CD4-positive, alpha-beta T cell (primary cell): ENCODE data around the gene TRAIP. TPM values are rescaled to one million over a fixed set of nuclear protein-coding genes. Genes with fewer than 3 reads are reported as not detected.

Source experiments
- ATAC-seq: fragments of 200-7000 bp; cut with Tn5 transposase; one replicate; pipeline ENCODE4 v1.10.0; 2022; ENCODE audit warnings: mild to moderate bottlenecking; ENCODE audit not compliant: poor library complexity
- CTCF ChIA-PET: fragments of 350-600 bp; sonication (Branson Sonifier 250); formaldehyde crosslinking; loops from one replicate; lab custom pipeline; 2021; ENCODE audit warnings: antibody characterized with exemption, inconsistent platforms; lab: Charles Lee
- POLR2A ChIA-PET: fragments of 350-600 bp; sonication (Branson Sonifier 250); formaldehyde crosslinking; loops from one replicate; lab custom pipeline; 2021; ENCODE audit warnings: antibody characterized with exemption, inconsistent platforms; lab: Charles Lee
- DNase-seq, 14 experiments: peaks; one replicate each; pipeline ENCODE4 v3.0.0-alpha.2; 2013 to 2020; ENCODE audit warnings: mixed read lengths in 2 of 14
- H3K27ac ChIP-seq, 2 donors: one replicate each; pipeline versions ENCODE4 v1.5.1 to v1.7.0; 2013; ENCODE audit warnings: low read length in 2 of 2, low read depth in 1 of 2, mild to moderate bottlenecking in 1 of 2
- H3K27me3 ChIP-seq, 2 experiments: 1 replicate in 1 of 2; 2 replicates in 1 of 2; pipeline versions ENCODE4 v1.6.1 to v1.7.0; 2013; ENCODE audit warnings: low read length in 2 of 2, control low read depth in 1 of 2, mild to moderate bottlenecking in 1 of 2, moderate library complexity in 1 of 2; ENCODE audit not compliant: insufficient read depth in 2 of 2, control insufficient read depth in 1 of 2
- H3K36me3 ChIP-seq: one replicate; pipeline ENCODE4 v1.6.1; 2013; ENCODE audit warnings: low read length, control low read depth; ENCODE audit not compliant: insufficient read depth
- H3K4me1 ChIP-seq: one replicate; pipeline ENCODE4 v1.6.1; 2013; ENCODE audit warnings: low read length, control low read depth; ENCODE audit not compliant: insufficient read depth
- H3K4me3 ChIP-seq: one replicate; pipeline ENCODE4 v1.5.1; 2013; ENCODE audit warnings: mild to moderate bottlenecking, low read length, moderate library complexity
- H3K9me3 ChIP-seq, 2 experiments: 1 replicate in 1 of 2; 2 replicates in 1 of 2; pipeline versions ENCODE4 v1.6.1 to v1.7.0; 2013; ENCODE audit warnings: low read length in 2 of 2, mild to moderate bottlenecking in 2 of 2, control low read depth in 1 of 2, moderate library complexity in 1 of 2; ENCODE audit not compliant: control insufficient read depth in 1 of 2, insufficient read depth in 1 of 2
- H3K27ac Mint-ChIP-seq: one replicate; pipeline ENCODE4 v1.8.0; 2020; ENCODE audit warnings: mixed read lengths
- H3K27me3 Mint-ChIP-seq: one replicate; pipeline ENCODE4 v1.8.0; 2021; ENCODE audit warnings: mixed read lengths
- H3K36me3 Mint-ChIP-seq: one replicate; pipeline ENCODE4 v1.8.0; 2021; ENCODE audit warnings: low read depth, mixed read lengths
- H3K4me1 Mint-ChIP-seq: one replicate; pipeline ENCODE4 v1.8.0; 2021; ENCODE audit warnings: low read depth, mixed read lengths
- H3K4me3 Mint-ChIP-seq: one replicate; pipeline ENCODE4 v1.8.0; 2020; ENCODE audit warnings: mild to moderate bottlenecking, mixed read lengths
- H3K9me3 Mint-ChIP-seq: one replicate; pipeline ENCODE4 v1.8.0; 2020; ENCODE audit warnings: mixed read lengths
- intact Hi-C, 2 experiments: fragments of 100-400 bp; cut with DNase I in 1 of 2; cut with micrococcal nuclease in 1 of 2; formaldehyde crosslinking; loops; one replicate each; pipeline versions ENCODE4 v1.15.1 to v1.9.0; 2023 to 2025; cut with DNase I, micrococcal nuclease
- total RNA-seq, 174 experiments: library from RNA in 2 of 174; stranded (reverse) in 2 of 174; gene quantifications; one replicate each; pipeline ENCODE4 v1.2.3 and lab custom pipeline; 2021 to 2026
- TF ChIP-seq, protein P1 (sequence below): fragments of 200-600 bp; IDR thresholded peaks from one replicate; pipeline ENCODE4 v1.8.0; 2022; ENCODE audit warnings: antibody characterized with exemption, mild to moderate bottlenecking

The TRAIP gene
- total RNA-seq, 2 experiments from 2014 or later: 2.4 TPM

DNA sequence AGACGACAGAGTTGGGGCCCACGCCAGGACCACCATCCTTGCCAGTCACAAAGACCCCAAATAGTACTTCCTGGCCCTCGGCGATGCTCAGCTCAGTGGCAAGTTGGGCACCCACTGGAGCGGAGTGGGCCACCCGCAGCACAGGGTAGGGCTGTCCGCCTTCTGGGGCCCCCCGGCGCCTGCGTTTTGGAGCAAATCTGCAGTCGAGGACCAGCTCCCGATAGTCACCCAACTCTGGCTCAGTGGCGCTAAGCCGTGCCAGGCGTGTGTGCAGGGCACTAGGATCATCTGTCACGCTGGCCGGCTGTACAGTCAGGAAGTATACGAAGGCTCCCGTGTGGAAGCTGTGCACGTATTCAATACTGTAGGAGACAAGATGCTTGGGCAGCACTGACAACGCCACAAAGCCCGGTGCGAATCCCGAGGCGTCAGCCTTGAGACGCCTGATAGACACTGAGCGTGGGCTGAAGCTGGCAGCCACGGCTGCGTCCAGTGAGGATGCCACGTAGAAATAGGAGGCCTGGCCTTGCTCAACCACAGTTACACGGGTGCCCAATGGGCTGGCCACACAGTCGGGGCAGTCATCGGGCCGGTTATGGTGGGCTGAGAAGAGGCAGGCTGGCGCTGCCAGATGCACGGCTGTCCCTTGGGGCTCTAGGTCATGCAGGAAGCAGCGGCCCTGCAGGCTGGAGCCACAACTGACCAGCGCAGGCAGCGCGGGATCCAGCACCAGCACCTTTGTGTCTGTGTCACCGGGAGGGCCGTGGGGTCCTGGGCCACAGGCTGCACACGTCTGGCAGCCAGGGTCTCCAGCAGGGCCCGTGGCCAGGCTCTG lies 46.4 kb upstream of the TRAIP start:
- H3K27ac ChIP-seq: no peak overlapping the region
- CTCF ChIA-PET: interaction anchor here (0.6 kb wide), 1 partner anchor 43 kb away, joined by 3 read pairs; no protein-coding TSS in a partner anchor
- no peaks in the 10 kb centered on the region for H3K27me3 ChIP-seq
- no peak overlapping the region for H3K4me3 Mint-ChIP-seq
- no peaks in the 10 kb centered on the region for H3K27me3 Mint-ChIP-seq
- no peaks in the 10 kb centered on the region for H3K9me3 Mint-ChIP-seq
- no peaks in the 10 kb centered on the region for H3K9me3 ChIP-seq
- H3K4me1 Mint-ChIP-seq: peaks cover 33% of the 10 kb centered on the region
- peaks cover 39% of the 10 kb centered on the region for H3K4me1 ChIP-seq
- TF ChIP-seq, protein P1, sequence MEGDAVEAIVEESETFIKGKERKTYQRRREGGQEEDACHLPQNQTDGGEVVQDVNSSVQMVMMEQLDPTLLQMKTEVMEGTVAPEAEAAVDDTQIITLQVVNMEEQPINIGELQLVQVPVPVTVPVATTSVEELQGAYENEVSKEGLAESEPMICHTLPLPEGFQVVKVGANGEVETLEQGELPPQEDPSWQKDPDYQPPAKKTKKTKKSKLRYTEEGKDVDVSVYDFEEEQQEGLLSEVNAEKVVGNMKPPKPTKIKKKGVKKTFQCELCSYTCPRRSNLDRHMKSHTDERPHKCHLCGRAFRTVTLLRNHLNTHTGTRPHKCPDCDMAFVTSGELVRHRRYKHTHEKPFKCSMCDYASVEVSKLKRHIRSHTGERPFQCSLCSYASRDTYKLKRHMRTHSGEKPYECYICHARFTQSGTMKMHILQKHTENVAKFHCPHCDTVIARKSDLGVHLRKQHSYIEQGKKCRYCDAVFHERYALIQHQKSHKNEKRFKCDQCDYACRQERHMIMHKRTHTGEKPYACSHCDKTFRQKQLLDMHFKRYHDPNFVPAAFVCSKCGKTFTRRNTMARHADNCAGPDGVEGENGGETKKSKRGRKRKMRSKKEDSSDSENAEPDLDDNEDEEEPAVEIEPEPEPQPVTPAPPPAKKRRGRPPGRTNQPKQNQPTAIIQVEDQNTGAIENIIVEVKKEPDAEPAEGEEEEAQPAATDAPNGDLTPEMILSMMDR: no peak
- H3K27ac Mint-ChIP-seq: no peak overlapping the region
- POLR2A ChIA-PET: interaction anchor here (1.0 kb wide), 1 partner anchor 99 kb away, joined by 3 read pairs; the partner anchor contains the start of gene INKA1
- intact Hi-C loops: loop anchor here in 1 of 2 experiments (5.0 kb wide), 2 partner anchors 40 to 115 kb away; partner anchors contain the start of genes IP6K1 and RBM6
- no peak for DNase-seq
- H3K36me3 Mint-ChIP-seq: no peaks in the 10 kb centered on the region
- no peaks in the 10 kb centered on the region for H3K36me3 ChIP-seq
- H3K4me3 ChIP-seq: no peak overlapping the region
- ATAC-seq: no peak

DNA sequence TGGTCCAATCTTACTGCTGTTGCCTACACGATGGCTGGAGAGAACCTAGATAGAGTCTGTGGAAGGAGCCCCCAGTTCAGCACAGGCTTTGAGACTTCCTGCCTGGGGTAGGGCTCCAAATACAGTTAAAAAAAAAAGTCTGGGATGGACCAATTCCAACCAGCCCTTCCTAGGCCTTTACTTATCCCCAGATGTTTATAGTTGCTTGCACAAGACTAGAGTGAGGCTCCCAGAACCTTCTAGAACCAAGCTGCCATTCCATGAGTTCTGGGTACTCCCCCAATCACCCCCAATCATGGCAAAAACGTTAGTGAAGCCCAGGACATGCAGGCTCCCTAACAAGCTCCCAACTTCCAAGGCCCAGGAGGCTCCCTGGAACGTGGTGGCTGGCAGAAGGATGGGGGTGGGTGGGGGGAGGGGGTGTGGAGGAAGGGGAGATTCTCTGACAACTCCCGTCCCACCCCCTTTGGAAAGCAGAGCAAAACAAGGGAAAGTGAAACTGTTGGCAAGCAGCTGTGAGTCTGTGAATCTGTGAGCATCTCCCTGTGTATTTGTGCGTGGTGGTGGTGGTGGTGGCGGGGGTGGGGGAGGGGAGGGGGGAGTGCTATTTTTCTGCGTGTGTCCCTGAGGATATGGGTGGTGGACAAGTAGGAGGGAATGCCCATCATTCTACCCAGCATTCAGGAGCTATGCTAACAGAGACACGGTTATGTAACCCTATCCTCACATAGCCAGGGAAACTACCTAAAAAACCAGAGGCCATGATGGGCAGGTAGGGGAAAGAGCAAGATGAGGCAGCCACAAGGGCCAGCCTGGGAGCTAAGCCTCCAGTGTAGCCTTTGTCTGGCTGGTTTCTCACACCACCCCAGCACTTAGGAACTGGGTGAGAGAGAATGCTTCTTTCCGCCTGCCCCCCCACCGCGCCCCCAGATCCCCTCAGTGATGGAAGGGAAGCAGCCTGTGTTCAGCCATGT lies 45.3 kb upstream of the TRAIP start:
- POLR2A ChIA-PET: interaction anchor here (0.6 to 1.0 kb wide), 3 partner anchors 28 to 116 kb away, joined by 3 read pairs; partner anchors contain the start of genes INKA1, IP6K1 and MON1A
- TF ChIP-seq, protein P1: no peak

DNA sequence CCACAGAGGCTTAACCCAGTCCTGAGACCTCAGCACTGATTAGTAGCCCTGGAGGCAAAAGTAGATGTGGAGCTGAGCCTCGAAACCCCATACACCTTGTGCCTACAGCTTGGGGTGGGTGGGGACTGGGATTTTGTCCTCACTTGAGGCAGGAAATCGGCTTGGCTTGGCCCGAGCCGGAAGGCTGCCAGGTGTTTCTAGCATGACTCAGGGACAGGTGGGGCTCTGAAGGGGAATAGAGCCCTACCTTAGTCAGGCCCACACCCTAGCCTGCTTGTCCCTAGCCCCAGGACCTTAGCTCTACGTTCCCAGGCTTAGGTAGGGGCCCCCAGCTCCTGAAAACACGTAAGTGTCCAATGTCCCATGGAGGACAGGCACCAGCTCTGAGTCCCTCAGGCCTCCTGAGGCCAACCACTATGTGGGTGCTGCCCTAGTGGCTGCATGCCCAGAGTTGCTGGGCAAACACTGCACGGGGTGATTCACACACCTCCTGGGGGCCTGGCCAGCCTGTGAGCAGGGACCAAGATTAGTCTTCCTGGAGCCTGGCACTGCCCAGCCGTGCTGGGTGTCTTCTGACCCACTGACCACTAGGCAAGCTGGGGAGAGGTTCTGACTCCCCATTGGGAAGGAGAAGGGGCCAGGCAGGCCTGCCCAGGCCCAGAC lies 44.3 kb upstream of the TRAIP start:
- H3K4me1 ChIP-seq: peaks cover 25% of the 10 kb centered on the region
- Mint-ChIP-seq H3K27ac (no peak overlapping the region), H3K4me1 (peaks cover 15% of the 10 kb centered on the region), H3K9me3 (no peaks in the 10 kb centered on the region), H3K36me3 (no peaks in the 10 kb centered on the region), H3K27me3 (no peaks in the 10 kb centered on the region), H3K4me3 (no peak overlapping the region)
- CTCF ChIA-PET: no interaction called here
- intact Hi-C loops: loop anchor here in 1 of 2 experiments (5.0 kb wide), 2 partner anchors 42 to 113 kb away; partner anchors contain the start of genes IP6K1 and RBM6
- ATAC-seq (no peak), DNase-seq (no peak)
- no peaks in the 10 kb centered on the region for H3K9me3 ChIP-seq
- TF ChIP-seq, protein P1: no peak
- no peaks in the 10 kb centered on the region for H3K27me3 ChIP-seq
- H3K27ac ChIP-seq: no peak overlapping the region
- no peak overlapping the region for H3K4me3 ChIP-seq
- no peaks in the 10 kb centered on the region for H3K36me3 ChIP-seq
- POLR2A ChIA-PET: no interaction called here

More for the DNA sequence above, 45.3 kb upstream of the TRAIP start:
- Mint-ChIP-seq H3K36me3 (no peaks in the 10 kb centered on the region), H3K27ac (no peak overlapping the region), H3K27me3 (no peaks in the 10 kb centered on the region), H3K4me3 (no peak overlapping the region), H3K9me3 (no peaks in the 10 kb centered on the region), H3K4me1 (peaks cover 26% of the 10 kb centered on the region)
- Histone ChIP-seq H3K9me3 (no peaks in the 10 kb centered on the region), H3K4me3 (no peak overlapping the region), H3K27me3 (no peaks in the 10 kb centered on the region), H3K27ac (no peak overlapping the region), H3K36me3 (no peaks in the 10 kb centered on the region), H3K4me1 (peaks cover 35% of the 10 kb centered on the region)
- ATAC-seq: no peak
- intact Hi-C loops: loop anchor here in 1 of 2 experiments (5.0 kb wide), 2 partner anchors 41 to 114 kb away; partner anchors contain the start of genes IP6K1 and RBM6
- CTCF ChIA-PET: no interaction called here
- peak in 1 of 14 experiments; percentile 27 for DNase-seq
